ENCODE results near the gene AMIGO1. TPM values are rescaled to one million over a fixed set of nuclear protein-coding genes. Genes with fewer than 3 reads are reported as not detected.
A peak's percentile ranks its signal among the peaks of the same experiment; 100 is the strongest.

Gene AMIGO1
- polyA plus RNA-seq, 3 donors: 0.05 to 0.26 (median 0.07) TPM

DNA sequence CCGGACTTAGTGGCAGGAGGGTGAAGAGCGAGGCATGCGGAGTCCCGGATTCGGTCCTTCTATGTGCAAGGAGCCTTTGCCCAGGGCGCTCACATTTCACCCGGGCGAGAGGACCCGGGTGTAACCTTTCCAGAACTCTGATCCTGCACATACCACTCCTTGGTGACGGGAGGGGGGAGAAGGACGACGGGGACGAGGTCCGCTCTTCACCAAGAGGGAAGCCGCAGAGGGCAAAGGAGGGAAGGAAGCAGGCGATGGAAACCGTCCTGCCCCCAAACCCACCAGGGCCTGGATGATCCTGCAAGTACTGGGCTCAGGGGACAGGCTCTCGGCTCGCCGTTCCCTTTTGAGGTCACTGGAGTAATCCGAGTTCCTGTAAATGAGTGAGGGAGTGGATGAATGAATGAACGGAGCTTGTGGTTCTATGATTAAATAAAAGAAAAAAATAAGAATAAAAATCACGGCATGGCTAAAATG, 42.2 kb downstream of the AMIGO1 start:
- peaks cover 10% of the 10 kb centered on the region for H3K4me1 Mint-ChIP-seq
- no peak overlapping the region for H3K27ac Mint-ChIP-seq
- no peak overlapping the region for H3K4me3 ChIP-seq (replicated peaks in 1 of 3; ENCODE audit: low read depth in 2 of 3, low read length in 3 of 3)
- H3K9me3 Mint-ChIP-seq: peaks cover 0 to 26% (median 7%) of the 10 kb centered on the region in 7 donors
- no peaks in the 10 kb centered on the region for H3K36me3 ChIP-seq (replicated peaks in 1 of 2; ENCODE audit: control insufficient read depth in 1 of 2, insufficient read depth in 2 of 2, low read length in 2 of 2)
- no peak overlapping the region for H3K9ac ChIP-seq (ENCODE audit: insufficient read depth, low read length, poor library complexity, severe bottlenecking)
- intact Hi-C loops (cut with micrococcal nuclease): no loop called here
- no peaks in the 10 kb centered on the region for H4K20me1 ChIP-seq (ENCODE audit: insufficient read depth, low read length)
- H3K36me3 Mint-ChIP-seq: peaks cover 0 to 4% of the 10 kb centered on the region in 2 donors
- H3K27me3 ChIP-seq (ENCODE audit: control insufficient read depth in 2 of 2, insufficient read depth in 2 of 2, low read length in 2 of 2): peaks cover 74 to 92% of the 10 kb centered on the region in 2 donors
- peaks cover 0 to 14% of the 10 kb centered on the region in 2 donors for H3K9me3 ChIP-seq (replicated peaks in 1 of 2; ENCODE audit: control insufficient read depth in 1 of 2, insufficient read depth in 1 of 2, low read length in 2 of 2)
- no peak for DNase-seq
- peak overlapping the region; percentile 63 to 78 for H3K4me3 Mint-ChIP-seq
- H3K4me1 ChIP-seq (ENCODE audit: control insufficient read depth in 1 of 2, insufficient read depth in 2 of 2, low read length in 2 of 2): peaks cover 9 to 12% of the 10 kb centered on the region in 2 donors
- no peak for TF ChIP-seq CTCF (IDR thresholded peaks at IDR 0.05)
- H2AFZ ChIP-seq (ENCODE audit: insufficient read depth, low read depth, low read length, poor library complexity, severe bottlenecking): no peak overlapping the region
- no peak overlapping the region for H3K27ac ChIP-seq (ENCODE audit: low read depth in 1 of 2, low read length in 2 of 2)
- no peaks in the 10 kb centered on the region for H3K79me2 ChIP-seq (ENCODE audit: insufficient read depth, low read length)
- H3K4me2 ChIP-seq (replicated peaks; ENCODE audit: extremely low read depth, low read length, poor library complexity, severe bottlenecking): no peak overlapping the region
- WGBS (ENCODE audit: insufficient coverage): 5% methylated on average over 4 of the region's 23 CpGs
- peaks cover 87 to 96% (median 89%) of the 10 kb centered on the region in 3 donors for H3K27me3 Mint-ChIP-seq (ENCODE audit: low read depth in 3 of 3)

DNA sequence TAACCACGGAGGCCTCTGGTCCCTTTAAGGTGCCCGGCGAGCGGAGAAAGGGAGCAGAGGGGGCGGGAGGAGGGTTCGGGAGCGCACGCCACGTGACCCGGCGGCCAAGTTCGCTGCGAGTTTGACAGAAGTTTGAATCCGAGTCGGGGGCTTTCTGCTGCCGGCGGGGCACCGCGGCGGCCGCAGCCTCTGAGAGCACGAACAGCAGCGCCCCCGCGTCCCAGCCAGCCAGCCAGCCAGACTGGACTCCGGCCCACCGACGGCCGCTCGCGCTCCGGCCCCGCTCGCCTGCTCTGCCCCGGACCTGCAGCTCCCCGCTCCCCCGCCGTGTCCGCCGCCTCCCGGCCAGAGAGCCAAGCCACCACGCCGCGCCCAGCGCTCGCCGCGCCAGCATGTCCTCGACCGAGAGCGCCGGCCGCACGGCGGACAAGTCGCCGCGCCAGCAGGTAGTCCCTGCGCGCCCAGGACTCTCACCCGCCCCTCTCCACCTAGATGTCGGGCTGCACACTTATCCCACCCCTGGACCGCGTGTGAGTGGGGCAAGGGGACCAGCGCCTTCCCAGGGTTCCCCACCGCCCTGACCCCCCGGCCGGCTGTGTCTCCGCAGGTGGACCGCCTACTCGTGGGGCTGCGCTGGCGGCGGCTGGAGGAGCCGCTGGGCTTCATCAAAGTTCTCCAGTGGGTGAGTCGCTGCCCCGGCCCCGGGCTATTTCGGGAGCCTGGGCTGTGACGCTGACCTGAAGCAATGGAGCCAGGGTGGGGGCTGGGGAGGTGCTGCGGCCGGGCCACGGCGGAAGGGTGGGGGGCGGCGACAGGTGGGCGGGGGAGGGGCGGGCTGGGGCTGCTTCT, 42.9 kb downstream of the AMIGO1 start, which contains the start of gene SYPL2:
Gene SYPL2 (plus strand): TSS at position 95 of the 849 bp plus-strand sequence. CDS start 298 bp downstream, at position 393.
- Histone ChIP-seq H3K36me3 (replicated peaks in 1 of 2; ENCODE audit: control insufficient read depth in 1 of 2, insufficient read depth in 2 of 2, low read length in 2 of 2) (no peaks in the 10 kb centered on the region), H3K4me1 (ENCODE audit: control insufficient read depth in 1 of 2, insufficient read depth in 2 of 2, low read length in 2 of 2) (peaks cover 9 to 12% of the 10 kb centered on the region in 2 donors), H2AFZ (ENCODE audit: insufficient read depth, low read depth, low read length, poor library complexity, severe bottlenecking) (peak within 1 kb of the TSS; percentile 81), H3K27me3 (ENCODE audit: control insufficient read depth in 2 of 2, insufficient read depth in 2 of 2, low read length in 2 of 2) (peaks cover 70 to 95% of the 10 kb centered on the region in 2 donors), H3K9ac (ENCODE audit: insufficient read depth, low read length, poor library complexity, severe bottlenecking) (peak within 1 kb of the TSS; percentile 40), H3K4me2 (replicated peaks; ENCODE audit: extremely low read depth, low read length, poor library complexity, severe bottlenecking) (peak within 1 kb of the TSS; percentile 81), H4K20me1 (ENCODE audit: insufficient read depth, low read length) (no peaks in the 10 kb centered on the region), H3K27ac (ENCODE audit: low read depth in 1 of 2, low read length in 2 of 2) (no peak within 1 kb of the TSS), H3K9me3 (replicated peaks in 1 of 2; ENCODE audit: control insufficient read depth in 1 of 2, insufficient read depth in 1 of 2, low read length in 2 of 2) (peaks cover 0 to 14% of the 10 kb centered on the region in 2 donors), H3K4me3 (replicated peaks in 1 of 3; ENCODE audit: low read depth in 2 of 3, low read length in 3 of 3) (peak within 1 kb of the TSS; percentile 12 to 74 (median 28)), H3K79me2 (ENCODE audit: insufficient read depth, low read length) (no peaks in the 10 kb centered on the region)
- no peak for TF ChIP-seq CTCF (IDR thresholded peaks at IDR 0.05)
- peaks cover 0 to 27% (median 8%) of the 10 kb centered on the region in 7 donors for H3K9me3 Mint-ChIP-seq
- DNase-seq: no peak
- under 1% methylated on average over 79 of the region's 88 CpGs for WGBS (ENCODE audit: insufficient coverage)
- H3K27ac Mint-ChIP-seq: no peak within 1 kb of the TSS
- peak within 1 kb of the TSS; percentile 73 to 78 for H3K4me3 Mint-ChIP-seq
- intact Hi-C loops (cut with micrococcal nuclease): no loop called here
- H3K36me3 Mint-ChIP-seq: peaks cover 0 to 4% of the 10 kb centered on the region in 2 donors
- H3K27me3 Mint-ChIP-seq (ENCODE audit: low read depth in 3 of 3): peaks cover 89 to 98% (median 92%) of the 10 kb centered on the region in 3 donors
- peaks cover 10% of the 10 kb centered on the region for H3K4me1 Mint-ChIP-seq

All from CD14-positive monocyte (primary cell).